NCI-H524 treated with DMSO at 0.1 percent for 48 hours (cell line): ENCODE results near the gene TCN2.
"Not testable (repeated sequence)": the region's sequence is repeated elsewhere in the genome, so short reads cannot be mapped to it uniquely, and the experiment has no call there.

ENCODE experiments used
- DNase-seq: peaks from one replicate; lab custom pipeline; 2025; lab: John Stamatoyannopoulos, UW

The TCN2 gene

GRCh38 chr22:30647536-30647935 lies 40.6 kb downstream of the TCN2 start:
- no peak for DNase-seq

- no peak for DNase-seq
Measured at GRCh38 chr22:30648825-30649224, 41.9 kb downstream of the TCN2 start.

- no peak for DNase-seq
Measured at GRCh38 chr22:30649430-30650007, 42.5 kb downstream of the TCN2 start.

- DNase-seq, result no peak
Measured at GRCh38 chr22:30650508-30651116, 43.6 kb downstream of the TCN2 start.

- DNase-seq, result no peak
Measured at GRCh38 chr22:30652852-30653251, 45.9 kb downstream of the TCN2 start.

GRCh38 chr22:30654361-30654760 lies 47.4 kb downstream of the TCN2 start:
- DNase-seq, result no peak

- DNase-seq, result no peak
Measured at GRCh38 chr22:30655532-30655931, 48.6 kb downstream of the TCN2 start.

- DNase-seq, result no peak
Measured at GRCh38 chr22:30662040-30662439, 55.1 kb downstream of the TCN2 start.

GRCh38 chr22:30664798-30665197 lies 57.8 kb downstream of the TCN2 start:
- DNase-seq, result no peak

- DNase-seq, result no peak
Measured at GRCh38 chr22:30665266-30665665, 58.3 kb downstream of the TCN2 start.

- no peak for DNase-seq
Measured at GRCh38 chr22:30665786-30666185, 58.8 kb downstream of the TCN2 start.

GRCh38 chr22:30667107-30667493 lies 60.1 kb downstream of the TCN2 start:
- no peak for DNase-seq

- DNase-seq, result peak; percentile 75
Measured at GRCh38 chr22:30667494-30668385, 60.8 kb downstream of the TCN2 start, which contains the start of gene DUSP18. DUSP18 (minus strand) TSS chr22:30667875; CDS start chr22:30664003, 3,872 bp downstream.

- DNase-seq, result no peak
Measured at GRCh38 chr22:30668386-30668710, 61.4 kb downstream of the TCN2 start.

GRCh38 chr22:30671071-30671470 lies 64.1 kb downstream of the TCN2 start:
- DNase-seq, result no peak

- no peak for DNase-seq
Measured at GRCh38 chr22:30673136-30673535, 66.2 kb downstream of the TCN2 start.

- no peak for DNase-seq
Measured at GRCh38 chr22:30674482-30674881, 67.5 kb downstream of the TCN2 start.

- DNase-seq, result peak; percentile 77
Measured at GRCh38 chr22:30675436-30675835, 68.5 kb downstream of the TCN2 start.

- not testable (repeated sequence) for DNase-seq
Measured at GRCh38 chr22:30676565-30676964, 69.6 kb downstream of the TCN2 start.
